Breast epithelium (tissue), 4 donors: ENCODE results near the gene C2orf68. TPM values are rescaled to one million over a fixed set of nuclear protein-coding genes. Genes with fewer than 3 reads are reported as not detected.

Source experiments
- DNase-seq, 2 donors: peaks; one replicate each; pipeline ENCODE4 v3.0.0-alpha.2; 2019; ENCODE audit warnings: low spot score in 2 of 2
- H3K27ac ChIP-seq, 2 donors: fragments of 200-600 bp; sonication (generic) in 1 of 2; one replicate each; pipeline ENCODE4 v1.5.1; 2016 to 2019; ENCODE audit warnings: mild to moderate bottlenecking in 1 of 2
- H3K27me3 ChIP-seq, 2 donors: fragments of 200-600 bp; sonication (generic) in 1 of 2; one replicate each; pipeline versions ENCODE4 v1.5.1 to v1.6.0; 2017 to 2019; ENCODE audit warnings: control low read depth in 1 of 2, mild to moderate bottlenecking in 1 of 2
- H3K36me3 ChIP-seq: fragments of 200-600 bp; one replicate; pipeline ENCODE4 v1.5.1; 2019
- H3K4me1 ChIP-seq, 2 donors: fragments of 200-600 bp; sonication (generic); one replicate each; pipeline ENCODE4 v1.5.1; 2016 to 2019; ENCODE audit warnings: control low read depth in 1 of 2
- H3K4me3 ChIP-seq, 3 donors: fragments of 200-600 bp; sonication (generic); 1 replicate in 2 of 3; 2 replicates in 1 of 3; pipeline ENCODE4 v1.5.1; 2016 to 2019; ENCODE audit warnings: mild to moderate bottlenecking in 3 of 3, moderate library complexity in 2 of 3
- H3K9me3 ChIP-seq, 2 donors: fragments of 200-600 bp; sonication (generic) in 1 of 2; one replicate each; pipeline ENCODE4 v1.5.1; 2016 to 2019; ENCODE audit warnings: control low read depth in 1 of 2
- POLR2A ChIP-seq: fragments of 450-650 bp; IDR thresholded peaks from one replicate; pipeline ENCODE4 v1.6.1; 2016; ENCODE audit warnings: antibody characterized with exemption, mild to moderate bottlenecking, moderate library complexity
- POLR2AphosphoS5 ChIP-seq, 3 donors: sonication (generic); formaldehyde crosslinking; IDR thresholded peaks; one replicate each; pipeline ENCODE4 v1.6.1; 2017; ENCODE audit warnings: antibody characterized with exemption in 3 of 3
- intact Hi-C: fragments of 100-400 bp; cut with DNase I; formaldehyde crosslinking; loops from one replicate; pipeline ENCODE4 v1.15.1; 2023; ENCODE audit warnings: low total_unique reads
- total RNA-seq, 3 donors: library from RNA; depleted of rRNA; stranded (reverse); fragments of >200 nt; gene quantifications; one replicate each; pipeline ENCODE4 v1.1.0, GENCODE V29; 2016
- TF ChIP-seq, protein P1 (sequence below), 3 donors: fragments of 450-650 bp; IDR thresholded peaks; one replicate each; pipeline ENCODE4 v1.5.1; 2016 to 2017; ENCODE audit warnings: antibody characterized with exemption in 3 of 3, mild to moderate bottlenecking in 3 of 3, moderate library complexity in 3 of 3

The C2orf68 gene
- total RNA-seq, 3 donors from 2014 or later = 13.9 to 26.6 (median 16.1) TPM

DNA sequence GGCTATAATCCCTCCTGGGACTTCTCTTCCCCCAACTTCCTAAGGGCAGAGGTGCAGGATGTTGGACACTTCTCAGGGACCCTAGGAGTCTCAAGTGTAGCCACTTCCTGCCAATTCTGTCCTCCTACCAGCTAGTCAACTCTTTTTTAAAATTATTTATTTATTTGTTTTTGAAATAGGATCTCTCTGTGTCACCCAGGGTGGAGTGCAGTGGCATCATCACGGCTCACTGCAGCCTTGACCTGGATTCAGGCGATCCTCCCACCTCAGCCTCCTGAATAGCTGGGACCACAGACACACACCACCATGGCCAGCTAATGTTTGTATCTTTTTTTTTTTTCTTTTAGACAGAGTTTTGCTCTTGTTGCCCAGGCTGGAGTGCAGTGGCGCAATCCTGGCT, 44.6 kb upstream of the C2orf68 start:
- no peaks in the 10 kb centered on the region for H3K9me3 ChIP-seq
- no peaks in the 10 kb centered on the region for H3K36me3 ChIP-seq
- H3K4me3 ChIP-seq = no peak overlapping the region
- no peak for DNase-seq
- no peaks in the 10 kb centered on the region for H3K4me1 ChIP-seq
- no peaks in the 10 kb centered on the region for H3K27me3 ChIP-seq
- no peak for TF ChIP-seq POLR2AphosphoS5 (IDR thresholded peaks at IDR 0.05)
- TF ChIP-seq, protein P1, sequence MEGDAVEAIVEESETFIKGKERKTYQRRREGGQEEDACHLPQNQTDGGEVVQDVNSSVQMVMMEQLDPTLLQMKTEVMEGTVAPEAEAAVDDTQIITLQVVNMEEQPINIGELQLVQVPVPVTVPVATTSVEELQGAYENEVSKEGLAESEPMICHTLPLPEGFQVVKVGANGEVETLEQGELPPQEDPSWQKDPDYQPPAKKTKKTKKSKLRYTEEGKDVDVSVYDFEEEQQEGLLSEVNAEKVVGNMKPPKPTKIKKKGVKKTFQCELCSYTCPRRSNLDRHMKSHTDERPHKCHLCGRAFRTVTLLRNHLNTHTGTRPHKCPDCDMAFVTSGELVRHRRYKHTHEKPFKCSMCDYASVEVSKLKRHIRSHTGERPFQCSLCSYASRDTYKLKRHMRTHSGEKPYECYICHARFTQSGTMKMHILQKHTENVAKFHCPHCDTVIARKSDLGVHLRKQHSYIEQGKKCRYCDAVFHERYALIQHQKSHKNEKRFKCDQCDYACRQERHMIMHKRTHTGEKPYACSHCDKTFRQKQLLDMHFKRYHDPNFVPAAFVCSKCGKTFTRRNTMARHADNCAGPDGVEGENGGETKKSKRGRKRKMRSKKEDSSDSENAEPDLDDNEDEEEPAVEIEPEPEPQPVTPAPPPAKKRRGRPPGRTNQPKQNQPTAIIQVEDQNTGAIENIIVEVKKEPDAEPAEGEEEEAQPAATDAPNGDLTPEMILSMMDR (IDR thresholded peaks at IDR 0.05) = no peak
- TF ChIP-seq POLR2A = no peak
- intact Hi-C loops = no loop called here
- H3K27ac ChIP-seq = no peak overlapping the region

DNA sequence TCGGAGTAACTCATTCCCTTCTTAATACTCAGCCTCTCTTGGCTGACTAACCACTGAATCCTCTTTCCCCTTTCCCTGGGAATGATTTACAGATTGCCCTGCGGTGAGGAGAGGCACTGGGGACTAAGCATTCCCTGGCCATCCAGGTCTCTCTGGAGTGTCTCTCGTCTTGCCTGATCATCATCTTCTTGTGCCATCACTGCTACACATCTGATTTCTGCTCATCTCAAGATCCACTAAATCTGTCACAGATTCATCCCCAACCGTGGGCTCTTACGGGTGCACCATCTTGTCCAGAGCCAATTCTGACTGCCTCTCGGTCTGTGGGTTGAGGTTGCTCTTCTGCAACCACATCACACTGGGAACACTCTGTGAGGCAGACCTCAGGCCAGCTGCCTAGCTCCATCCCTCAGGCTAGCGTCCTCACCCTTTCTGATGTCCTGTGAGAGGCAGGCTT, 44.1 kb upstream of the C2orf68 start:
- TF ChIP-seq, protein P1 (IDR thresholded peaks at IDR 0.05) = no peak
- TF ChIP-seq POLR2AphosphoS5 (IDR thresholded peaks at IDR 0.05) = no peak
- TF ChIP-seq POLR2A = no peak
- H3K27ac ChIP-seq = no peak overlapping the region
- no peaks in the 10 kb centered on the region for H3K36me3 ChIP-seq

DNA sequence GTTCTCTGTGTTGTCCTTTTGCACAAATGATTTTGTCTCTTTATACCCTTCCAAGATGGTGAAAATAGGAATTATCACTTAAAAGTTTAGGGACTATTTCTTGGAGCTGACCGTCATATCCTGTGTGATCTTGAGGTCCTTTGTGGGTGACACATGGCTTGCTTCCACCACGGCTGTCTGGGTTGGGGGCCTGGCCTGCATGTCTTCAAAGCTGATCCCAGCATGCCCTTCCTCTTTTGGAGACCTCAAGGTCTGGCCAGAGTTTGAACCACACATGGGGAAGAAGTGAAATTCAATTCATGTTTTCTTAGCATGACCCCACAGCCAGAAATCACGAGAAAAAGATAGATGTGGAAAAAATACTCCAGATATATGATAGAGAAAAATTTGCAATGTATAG, 42.1 kb upstream of the C2orf68 start:
- TF ChIP-seq POLR2A (no peak), POLR2AphosphoS5 (IDR thresholded peaks at IDR 0.05) (no peak)
- TF ChIP-seq, protein P1 (IDR thresholded peaks at IDR 0.05) = no peak
- intact Hi-C loops = no loop called here
- Histone ChIP-seq H3K4me3 (no peak overlapping the region), H3K9me3 (no peaks in the 10 kb centered on the region), H3K27ac (no peak overlapping the region), H3K27me3 (no peaks in the 10 kb centered on the region), H3K4me1 (no peaks in the 10 kb centered on the region), H3K36me3 (no peaks in the 10 kb centered on the region)
- DNase-seq = no peak

More for the DNA sequence above, 44.1 kb upstream of the C2orf68 start:
- no peak overlapping the region for H3K4me3 ChIP-seq
- DNase-seq = no peak
- no peaks in the 10 kb centered on the region for H3K27me3 ChIP-seq
- intact Hi-C loops = no loop called here
- H3K4me1 ChIP-seq = no peaks in the 10 kb centered on the region
- H3K9me3 ChIP-seq = no peaks in the 10 kb centered on the region

DNA sequence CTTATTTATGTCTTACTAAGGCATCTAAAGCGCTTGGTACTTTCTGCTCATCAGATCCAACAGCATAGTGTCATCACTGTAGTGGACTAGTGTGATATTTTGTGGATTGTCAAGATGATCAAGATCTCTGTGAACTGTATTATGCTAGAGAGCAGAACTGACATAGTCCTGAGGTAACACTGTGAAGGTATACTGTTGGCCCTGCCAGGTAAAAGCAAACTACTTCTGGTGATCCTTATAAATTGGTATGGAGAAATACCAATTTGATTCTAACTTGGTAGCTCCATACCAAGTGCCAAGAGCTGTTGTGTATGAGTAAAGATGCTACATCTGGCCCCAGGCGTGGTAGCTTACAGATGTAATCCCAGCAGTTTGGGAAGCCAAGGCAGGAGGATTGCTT, 40.2 kb upstream of the C2orf68 start:
- DNase-seq = no peak
- no peaks in the 10 kb centered on the region for H3K27me3 ChIP-seq
- H3K4me3 ChIP-seq = no peak overlapping the region
- H3K36me3 ChIP-seq = peaks cover 4% of the 10 kb centered on the region
- H3K27ac ChIP-seq = no peak overlapping the region
- no peaks in the 10 kb centered on the region for H3K9me3 ChIP-seq
- H3K4me1 ChIP-seq = no peaks in the 10 kb centered on the region
- TF ChIP-seq POLR2AphosphoS5 (IDR thresholded peaks at IDR 0.05) (no peak), POLR2A (no peak)
- TF ChIP-seq, protein P1 (IDR thresholded peaks at IDR 0.05) = no peak
- intact Hi-C loops = no loop called here

DNA sequence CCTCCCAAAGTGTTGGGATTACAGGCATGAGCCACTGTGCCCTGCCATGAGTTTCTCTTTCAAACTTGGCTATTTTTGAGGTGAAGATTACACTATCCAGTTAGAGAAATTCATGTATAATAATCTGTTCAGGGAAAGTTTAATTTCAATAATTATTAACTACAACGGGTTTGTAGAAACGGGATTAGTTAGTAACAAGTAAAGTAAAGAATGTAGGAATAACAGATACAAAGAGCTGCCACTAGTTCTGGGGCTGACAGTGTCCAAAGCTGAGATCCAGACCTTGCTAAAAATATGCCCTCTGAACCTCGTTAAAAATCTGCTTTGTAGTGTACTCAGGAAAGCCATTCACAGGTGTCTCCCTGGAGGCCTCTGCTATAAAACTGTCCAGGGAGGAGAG, 39.2 kb upstream of the C2orf68 start:
- TF ChIP-seq, protein P1 (IDR thresholded peaks at IDR 0.05) = no peak
- TF ChIP-seq POLR2A (no peak), POLR2AphosphoS5 (IDR thresholded peaks at IDR 0.05) (no peak)
- no peaks in the 10 kb centered on the region for H3K27me3 ChIP-seq
- no peak overlapping the region for H3K4me3 ChIP-seq
- peaks cover 7% of the 10 kb centered on the region for H3K36me3 ChIP-seq
- DNase-seq = no peak
- H3K27ac ChIP-seq = no peak overlapping the region
- H3K9me3 ChIP-seq = no peaks in the 10 kb centered on the region
- intact Hi-C loops = no loop called here
- no peaks in the 10 kb centered on the region for H3K4me1 ChIP-seq
